Skin epidermis (tissue), 12 donors: ENCODE results near the gene UBB.
"Not testable (repeated sequence)": the region's sequence is repeated elsewhere in the genome, so short reads cannot be mapped to it uniquely, and the experiment has no call there.

ENCODE experiments used
- H3K27ac ChIP-seq, 21 experiments: fragments of 200-600 bp; sonication (generic) in 11 of 21; one replicate each; pipeline ENCODE4 v1.5.0; 2020; ENCODE audit warnings: mild to moderate bottlenecking in 3 of 21, inconsistent platforms in 2 of 21, moderate library complexity in 2 of 21
- H3K4me3 ChIP-seq, 7 experiments: fragments of 200-600 bp; sonication (generic) in 2 of 7; one replicate each; pipeline ENCODE4 v1.5.0; 2020; ENCODE audit warnings: inconsistent platforms in 2 of 7, mild to moderate bottlenecking in 2 of 7, moderate library complexity in 1 of 7

UBB gene

GRCh38 chr17:16371742-16372141 lies 9.1 kb upstream of the UBB start:
- H3K4me3 ChIP-seq: no peak overlapping the region
- H3K27ac ChIP-seq: no peak overlapping the region

GRCh38 chr17:16374146-16374938 lies 6.5 kb upstream of the UBB start:
- no peak overlapping the region for H3K4me3 ChIP-seq
- H3K27ac ChIP-seq: peak overlapping the region in 5 of 21 experiments; percentile 32 to 71 (median 55)

DNA sequence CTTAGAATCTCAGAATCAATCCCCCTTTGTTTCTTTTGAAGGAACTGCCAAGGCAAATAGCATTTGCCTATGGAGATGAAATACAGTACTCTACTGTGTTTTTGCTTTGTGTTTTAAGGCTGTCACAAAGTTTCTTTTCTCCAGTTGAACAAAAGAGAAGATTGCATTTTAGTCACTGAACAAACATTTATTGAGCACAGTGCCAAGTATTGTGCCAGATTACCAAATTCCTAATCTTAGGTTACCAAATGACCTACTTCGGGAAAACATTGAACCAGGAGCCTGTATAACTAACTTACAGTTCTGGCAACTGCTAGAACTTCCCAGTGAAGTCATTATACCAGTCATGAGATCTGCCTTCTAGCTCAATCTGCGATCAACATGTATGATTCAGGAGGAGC lies 3.0 kb upstream of the UBB start:
- Histone ChIP-seq H3K27ac (peak overlapping the region in 18 of 21 experiments; percentile 2 to 98 (median 78)), H3K4me3 (no peak overlapping the region)

GRCh38 chr17:16378636-16379282 lies 2.1 kb upstream of the UBB start:
- Histone ChIP-seq H3K27ac (peak overlapping the region in 19 of 21 experiments; percentile 2 to 98 (median 75)), H3K4me3 (no peak overlapping the region)

DNA sequence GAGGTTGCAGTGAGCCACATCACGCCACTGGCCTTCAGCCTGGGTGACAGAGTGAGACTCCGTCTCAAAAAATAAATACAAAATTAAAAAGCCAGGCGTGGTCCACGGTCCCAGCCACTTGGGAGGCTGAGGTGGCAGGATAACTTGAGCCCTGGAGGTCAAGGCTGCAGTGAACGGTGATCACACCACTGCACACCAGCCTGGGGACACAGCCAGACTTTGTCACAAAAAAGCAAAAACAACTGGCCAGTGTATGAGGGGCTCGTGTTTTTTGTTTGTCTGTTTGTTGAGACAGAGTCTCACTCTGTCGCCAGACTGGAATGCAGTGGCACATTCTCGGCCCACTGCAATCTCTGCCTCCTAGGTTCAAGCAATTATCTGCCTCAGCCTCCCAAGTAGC lies 1.2 kb upstream of the UBB start:
- Histone ChIP-seq H3K27ac (peak overlapping the region in 18 of 21 experiments; percentile 2 to 98 (median 82)), H3K4me3 (no peak overlapping the region)

DNA sequence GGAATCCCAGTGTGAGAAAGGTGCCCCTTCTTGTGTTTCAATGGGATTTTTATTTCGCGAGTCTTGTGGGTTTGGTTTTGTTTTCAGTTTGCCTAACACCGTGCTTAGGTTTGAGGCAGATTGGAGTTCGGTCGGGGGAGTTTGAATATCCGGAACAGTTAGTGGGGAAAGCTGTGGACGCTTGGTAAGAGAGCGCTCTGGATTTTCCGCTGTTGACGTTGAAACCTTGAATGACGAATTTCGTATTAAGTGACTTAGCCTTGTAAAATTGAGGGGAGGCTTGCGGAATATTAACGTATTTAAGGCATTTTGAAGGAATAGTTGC lies 567 bp downstream of the UBB start:
- Histone ChIP-seq H3K4me3 (peak overlapping the region; percentile 64 to 88 (median 75)), H3K27ac (peak overlapping the region; percentile 73 to 99 (median 94))

DNA sequence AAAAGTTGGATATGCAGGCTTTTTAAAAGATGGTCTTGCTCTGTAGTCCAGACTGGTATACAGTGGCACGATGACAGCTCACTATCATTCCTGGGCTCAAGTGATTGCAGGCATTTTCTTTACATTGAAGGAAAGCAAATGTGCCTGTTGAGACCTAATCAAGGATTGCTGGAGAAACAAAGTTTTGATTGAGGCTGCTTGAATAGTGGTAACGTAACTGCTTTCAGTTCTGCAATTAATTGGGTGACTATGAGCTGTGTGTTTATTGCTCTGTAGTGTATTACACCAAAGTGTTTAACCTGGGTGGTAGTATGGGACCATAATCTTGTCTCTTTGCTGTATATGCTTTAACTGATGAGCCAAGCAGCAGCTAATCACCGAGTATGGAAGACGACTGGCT lies 2.3 kb downstream of the UBB start:
- no peak overlapping the region for H3K27ac ChIP-seq
- H3K4me3 ChIP-seq: no peak overlapping the region

- Histone ChIP-seq H3K27ac (no peak overlapping the region), H3K4me3 (no peak overlapping the region)
Measured at GRCh38 chr17:16383772-16384287, 2.9 kb downstream of the UBB start.

- no peak overlapping the region for H3K27ac ChIP-seq
Measured at GRCh38 chr17:16384557-16384956, 3.7 kb downstream of the UBB start.

GRCh38 chr17:16386126-16386507 lies 5.2 kb downstream of the UBB start:
- H3K4me3 ChIP-seq: peak overlapping the region in 5 of 7 experiments; percentile 23 to 42 (median 40)
- H3K27ac ChIP-seq: peak overlapping the region in 1 of 21 experiments; percentile 58

More at GRCh38 chr17:16384557-16384956, 3.7 kb downstream of the UBB start:
- H3K4me3 ChIP-seq: no peak overlapping the region

DNA sequence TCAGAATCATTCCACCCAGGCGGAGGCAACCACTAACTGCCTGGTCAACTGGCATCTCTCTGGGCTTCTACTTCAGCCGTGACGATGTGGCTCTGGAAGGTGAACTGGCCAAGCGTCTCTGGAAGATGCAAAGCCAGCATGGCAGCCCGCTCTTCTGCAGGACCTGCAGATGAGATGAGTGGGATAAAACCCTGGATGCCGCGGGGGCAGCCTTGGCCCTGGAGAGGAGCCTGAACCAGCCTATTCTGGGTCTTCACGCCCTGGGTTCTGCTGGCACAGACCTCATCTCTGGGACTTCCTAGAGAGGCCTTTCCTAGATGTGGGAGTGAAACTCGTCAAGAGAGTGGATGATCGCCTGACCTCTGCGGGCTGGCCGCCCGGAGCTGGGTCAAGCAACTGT lies 10.6 kb downstream of the UBB start:
- H3K4me3 ChIP-seq: no peak overlapping the region
- H3K27ac ChIP-seq: no peak overlapping the region

DNA sequence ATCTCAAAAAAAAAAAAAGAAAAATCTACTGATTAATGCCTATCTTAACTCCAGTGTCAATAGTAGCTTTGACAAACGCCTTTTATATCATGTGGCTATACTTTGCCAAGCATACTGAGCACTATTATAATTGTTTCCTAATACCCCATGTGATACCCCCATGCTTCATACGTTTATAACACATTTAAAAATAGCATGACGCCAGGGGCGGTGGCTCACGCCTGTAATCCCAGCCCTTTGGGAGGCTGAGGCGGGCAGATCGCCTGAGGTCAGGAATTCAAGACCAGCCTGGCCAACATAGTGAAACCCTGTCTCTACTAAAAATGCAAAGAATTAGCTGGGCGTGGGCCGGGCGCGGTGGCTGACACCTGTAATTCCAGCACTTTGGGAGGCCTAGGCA lies 11.6 kb downstream of the UBB start:
- H3K27ac ChIP-seq: not testable (repeated sequence)

DNA sequence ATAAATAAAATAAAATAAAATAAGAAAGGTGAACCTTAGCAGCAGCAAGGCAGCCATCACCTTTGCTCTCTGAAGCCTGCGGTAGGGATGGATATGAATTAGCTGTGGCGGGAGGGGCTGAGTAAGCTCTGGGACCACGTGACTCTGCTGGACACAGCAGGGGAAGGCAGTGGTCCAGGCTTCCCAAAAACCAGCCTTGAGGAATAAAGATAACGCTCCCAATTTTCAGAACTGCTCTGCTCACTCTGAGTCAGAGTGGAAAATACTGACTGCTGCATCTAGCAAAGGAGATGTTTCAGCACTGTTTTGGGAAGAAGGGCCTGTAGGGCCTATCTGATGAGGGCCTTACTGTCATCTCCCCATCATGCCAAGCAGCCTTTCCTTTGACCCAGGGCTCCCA lies 15.0 kb downstream of the UBB start:
- H3K27ac ChIP-seq: peak overlapping the region in 2 of 21 experiments; percentile 32 to 44
- H3K4me3 ChIP-seq: not testable (repeated sequence)

More for the DNA sequence above, 11.6 kb downstream of the UBB start:
- not testable (repeated sequence) for H3K4me3 ChIP-seq

DNA sequence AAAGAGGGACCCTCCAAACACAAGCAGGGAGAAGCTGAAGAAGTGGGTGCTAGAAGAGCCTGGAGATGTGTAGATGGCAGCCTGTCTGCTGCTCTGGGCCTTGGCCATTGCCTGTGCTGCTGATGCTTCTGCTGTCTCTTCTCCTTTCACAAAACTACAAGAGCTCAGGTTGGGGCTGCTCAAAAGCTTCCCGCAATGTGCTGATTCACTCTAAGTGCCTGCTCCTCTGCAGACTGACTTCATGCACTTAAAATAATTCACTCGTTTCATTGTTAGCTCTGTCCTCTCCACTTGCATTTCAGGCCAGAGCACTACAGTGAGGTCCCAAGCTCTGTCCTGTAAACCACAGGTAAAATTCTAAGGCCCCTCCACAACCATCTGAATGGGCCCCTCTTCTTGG lies 15.8 kb downstream of the UBB start:
- H3K27ac ChIP-seq: not testable (repeated sequence)

GRCh38 chr17:16398270-16399267 lies 17.7 kb downstream of the UBB start:
- Histone ChIP-seq H3K27ac (peak overlapping the region in 2 of 21 experiments; percentile 18 to 35), H3K4me3 (no peak overlapping the region)

More for the DNA sequence above, 15.8 kb downstream of the UBB start:
- H3K4me3 ChIP-seq: not testable (repeated sequence)

GRCh38 chr17:16403847-16404246 lies 23.0 kb downstream of the UBB start:
- not testable (repeated sequence) for H3K27ac ChIP-seq, H3K4me3 ChIP-seq

- H3K4me3 ChIP-seq: peak overlapping the region; percentile 21 to 44 (median 41)
- peak overlapping the region in 12 of 21 experiments; percentile 7 to 80 (median 56) for H3K27ac ChIP-seq
Measured at GRCh38 chr17:16406742-16407674, 26.1 kb downstream of the UBB start.

- Histone ChIP-seq H3K4me3 (no peak overlapping the region), H3K27ac (peak overlapping the region in 14 of 21 experiments; percentile 10 to 75 (median 50))
Measured at GRCh38 chr17:16407911-16408588, 27.2 kb downstream of the UBB start.
